GM12878 (cell line): ENCODE data around the gene AKAP12. TPM values are rescaled to one million over a fixed set of nuclear protein-coding genes. Genes with fewer than 3 reads are reported as not detected.

Source experiments
- ATAC-seq: fragments of 200-7000 bp; cut with Tn5 transposase; 3 replicates; pipeline ENCODE4 v1.9.1; 2020; ENCODE audit warnings: mild to moderate bottlenecking, moderate library complexity
- BruUV-seq: library from RNA; stranded (reverse); fragments of 400-500 nt; replicated peaks from 2 replicates; lab custom pipeline; 2021; lab: Mats Ljungman, UMichigan
- CTCF ChIA-PET: fragments of 300-600 bp; sonication (Branson Sonifier 250); formaldehyde crosslinking; extraction: SDS; loops from one replicate; lab custom pipeline; 2021; ENCODE audit warnings: inconsistent platforms; lab: Yijun Ruan, JAX
- POLR2A ChIA-PET: fragments of 350-600 bp; formaldehyde crosslinking; extraction: SDS; loops from one replicate; lab custom pipeline; 2021; ENCODE audit warnings: inconsistent platforms; lab: Charles Lee
- RAD21 ChIA-PET: fragments of 300-600 bp; sonication (Branson Sonifier 250); formaldehyde crosslinking; loops from one replicate; lab custom pipeline; 2023; ENCODE audit warnings: antibody characterized with exemption; ENCODE audit not compliant: unreplicated experiment; lab: Charles Lee
- SMC1A ChIA-PET: fragments of 300-600 bp; sonication (Branson Sonifier 250); formaldehyde crosslinking; loops from one replicate; lab custom pipeline; 2023; ENCODE audit not compliant: unreplicated experiment, uncharacterized antibody; lab: Charles Lee
- DNase-seq: peaks from one replicate; pipeline ENCODE4 v3.0.0-alpha.2; 2011; ENCODE audit warnings: low read depth, low spot score
- FAIRE-seq: peaks from 3 replicates; lab custom pipeline; 2011; peaks lifted over from hg19 to GRCh38; lab: Jason Lieb, UNC
- H2AFZ ChIP-seq: 2 replicates; pipeline ENCODE4 v1.6.0; 2011; ENCODE audit warnings: low read depth, low read length, control low read depth; ENCODE audit not compliant: control insufficient read depth
- H3K27ac ChIP-seq: 2 replicates; pipeline ENCODE4 v1.5.1; 2011; ENCODE audit warnings: control low read depth; ENCODE audit not compliant: control insufficient read depth, insufficient read depth
- H3K27me3 ChIP-seq, 2 experiments: replicated peaks in 1 of 2; 2 replicates each; pipeline versions ENCODE4 v1.6.0 to v1.6.1; 2011; ENCODE audit warnings: low read length in 1 of 2; ENCODE audit not compliant: control insufficient read depth in 2 of 2, insufficient read depth in 2 of 2
- H3K36me3 ChIP-seq, 2 experiments: 2 replicates each; pipeline ENCODE4 v1.5.1; 2011; ENCODE audit warnings: low read length in 1 of 2; ENCODE audit not compliant: control insufficient read depth in 2 of 2, insufficient read depth in 2 of 2
- H3K4me1 ChIP-seq: 2 replicates; pipeline ENCODE4 v1.6.1; 2011; ENCODE audit warnings: mild to moderate bottlenecking, low read length, moderate library complexity, mixed read lengths; ENCODE audit not compliant: control insufficient read depth, insufficient read depth
- H3K4me2 ChIP-seq: 2 replicates; pipeline ENCODE4 v1.6.0; 2011; ENCODE audit warnings: control low read depth; ENCODE audit not compliant: control insufficient read depth, insufficient read depth
- H3K4me3 ChIP-seq: fragments of 200-600 bp; sonication (generic); 2 replicates; pipeline ENCODE4 v1.5.1; 2016
- H3K79me2 ChIP-seq: 2 replicates; pipeline ENCODE4 v1.6.0; 2011; ENCODE audit warnings: low read length; ENCODE audit not compliant: control insufficient read depth, insufficient read depth
- H3K9ac ChIP-seq: 2 replicates; pipeline ENCODE4 v1.8.0; 2011; ENCODE audit warnings: low read length, control low read depth, mixed read lengths; ENCODE audit not compliant: control insufficient read depth, insufficient read depth
- H3K9me3 ChIP-seq: replicated peaks from 3 replicates; pipeline ENCODE4 v1.5.1; 2011; ENCODE audit warnings: mild to moderate bottlenecking, low read length; ENCODE audit not compliant: control insufficient read depth, insufficient read depth
- H4K20me1 ChIP-seq: 2 replicates; pipeline ENCODE4 v1.6.0; 2011; ENCODE audit not compliant: control insufficient read depth, insufficient read depth
- CEBPB ChIP-seq, 2 experiments: fragments of 150-350 bp in 1 of 2; IDR thresholded peaks; 2 replicates each; pipeline ENCODE4 v1.6.1; 2012 to 2014; ENCODE audit warnings: low read depth in 2 of 2, low read length in 2 of 2, borderline replicate concordance in 1 of 2, inconsistent platforms in 1 of 2
- CEBPZ ChIP-seq: fragments of 150-350 bp; IDR thresholded peaks from 2 replicates; pipeline ENCODE4 v1.6.1; 2016; ENCODE audit warnings: low read depth, low read length
- CHD2 ChIP-seq: IDR thresholded peaks from 2 replicates; pipeline ENCODE4 v1.6.1; 2011; ENCODE audit warnings: low read depth, low read length, improper control_type of control experiment, borderline replicate concordance
- CREB1 ChIP-seq: IDR thresholded peaks from 2 replicates; pipeline ENCODE4 v1.6.1; 2012; ENCODE audit warnings: low read depth, mild to moderate bottlenecking, inconsistent platforms
- CUX1 ChIP-seq: IDR thresholded peaks from 2 replicates; pipeline ENCODE4 v1.6.1; 2012; ENCODE audit warnings: improper control_type of control experiment, low read depth, low read length; ENCODE audit not compliant: insufficient replicate concordance
- EGR1 ChIP-seq, 2 experiments: IDR thresholded peaks; 1 replicate in 1 of 2; 2 replicates in 1 of 2; pipeline ENCODE4 v1.6.1; 2011 to 2012; ENCODE audit warnings: low read depth in 2 of 2, low read length in 2 of 2, borderline replicate concordance in 1 of 2, mild to moderate bottlenecking in 1 of 2, moderate library complexity in 1 of 2
- EZH2 ChIP-seq: IDR thresholded peaks from 2 replicates; pipeline ENCODE4 v1.6.1; 2012; ENCODE audit warnings: low read depth, mild to moderate bottlenecking, control low read depth, inconsistent platforms, low read length, borderline replicate concordance; ENCODE audit not compliant: control insufficient read depth
- GABPA ChIP-seq: IDR thresholded peaks from 2 replicates; pipeline ENCODE4 v1.6.1; 2014; ENCODE audit warnings: antibody characterized with exemption, low read depth, mild to moderate bottlenecking, inconsistent platforms
- HCFC1 ChIP-seq: fragments of 150-350 bp; IDR thresholded peaks from 2 replicates; pipeline ENCODE4 v1.6.1; 2014; ENCODE audit warnings: low read length
- JUND ChIP-seq: IDR thresholded peaks from 2 replicates; pipeline ENCODE4 v1.6.1; 2012; ENCODE audit warnings: low read depth, mild to moderate bottlenecking, low read length, improper control_type of control experiment, moderate library complexity
- RUNX3 ChIP-seq: IDR thresholded peaks from 2 replicates; pipeline ENCODE4 v1.6.1; 2012; ENCODE audit warnings: low read length, inconsistent platforms
- TCF12 ChIP-seq: IDR thresholded peaks from 2 replicates; pipeline ENCODE4 v1.6.1; 2011; ENCODE audit warnings: low read depth, mild to moderate bottlenecking, low read length
- WGBS: methylation state at CpG from one replicate; pipeline ENCODE4 v1.1.6; 2016; ENCODE audit warnings: low lambda C conversion rate; ENCODE audit not compliant: insufficient replicate concordance, insufficient coverage; ENCODE audit errors: missing lambda C conversion rate; 5-methylcytosine and 5-hydroxymethylcytosine counted together
- in situ Hi-C: fragments of 300-500 bp; cut with MboI; formaldehyde crosslinking; loops from 9 replicates; pipeline ENCODE4 v1.14.3; 2018; ENCODE audit warnings: mixed read lengths
- intact Hi-C: fragments of 100-400 bp; cut with micrococcal nuclease; formaldehyde crosslinking; loops from one replicate; pipeline ENCODE4 v1.14.2; 2022; ENCODE audit not compliant: unreplicated experiment
- polyA plus RNA-seq, 11 experiments: library from polyadenylated mRNA; depleted of rRNA in 4 of 11; unstranded in 6 of 11; stranded (reverse) in 5 of 11; fragments of >200 nt; fragmentation: Nextera tagmentation in 4 of 11; fragmentation: Illumina TruSeq in 1 of 11; extraction: Ambion mirVana in 4 of 11; extraction: Trizol in 1 of 11; gene quantifications; 1 replicate in 1 of 11; 2 replicates in 10 of 11; pipeline versions ENCODE4 v1.2.1 to v1.2.3, GENCODE V29; 2011 to 2016; ENCODE audit warnings: inconsistent platforms in 2 of 11, missing spikeins in 2 of 11, low read depth in 1 of 11
- total RNA-seq, 4 experiments: library from RNA; depleted of rRNA in 3 of 4; stranded (reverse); fragments of >200 nt in 3 of 4; fragmentation: Illumina TruSeq in 1 of 4; extraction: Trizol in 1 of 4; gene quantifications; 2 replicates each; pipeline versions ENCODE4 v1.2.1 to v1.2.3, GENCODE V29; 2013 to 2021

Gene AKAP12
- total and polyA plus RNA-seq, 10 of the 15 experiments (the other 5 are each of a cell fraction or from before 2014, with no cell fraction given) = under 0.01 to 0.72 (median 0.06) TPM; not detected in 4

- H3K9me3 ChIP-seq = no peaks in the 10 kb centered on the region
- SMC1A ChIA-PET = no interaction called here
- in situ Hi-C loops = no loop called here
- H4K20me1 ChIP-seq = no peaks in the 10 kb centered on the region
- DNase-seq = no peak
- FAIRE-seq = no peak
- POLR2A ChIA-PET = no interaction called here
- intact Hi-C loops = no loop called here
- H3K36me3 ChIP-seq = no peaks in the 10 kb centered on the region
- no peak for ATAC-seq
- WGBS = 37% methylated on average over 1 of the region's 1 CpG
- no peak overlapping the region for H3K9ac ChIP-seq
- CTCF ChIA-PET = interaction anchor here (0.7 kb wide), 1 partner anchor 341 kb away, joined by 4 read pairs; no protein-coding TSS in a partner anchor
- no peak overlapping the region for H3K4me3 ChIP-seq
- H3K79me2 ChIP-seq = no peaks in the 10 kb centered on the region
- no peaks in the 10 kb centered on the region for H3K4me1 ChIP-seq
- TF ChIP-seq CREB1 = no peak
- TF ChIP-seq CHD2 = no peak
- no peak for TF ChIP-seq CEBPZ
- TF ChIP-seq HCFC1 = no peak
- TF ChIP-seq GABPA = no peak
- TF ChIP-seq EZH2 = no peak
- no peak for TF ChIP-seq EGR1 (IDR thresholded peaks at IDR 0.05; ENCODE audit: borderline replicate concordance in 1 of 2, low read depth in 2 of 2, low read length in 2 of 2)
- TF ChIP-seq JUND = no peak
- TF ChIP-seq TCF12 = no peak
- no peak for TF ChIP-seq RUNX3
- TF ChIP-seq CUX1 = no peak
- TF ChIP-seq CEBPB (IDR thresholded peaks at IDR 0.05; ENCODE audit: borderline replicate concordance in 1 of 2, low read depth in 2 of 2, low read length in 2 of 2) = no peak
- RAD21 ChIA-PET = no interaction called here
- no peak overlapping the region for H3K4me2 ChIP-seq
- no TSS peak for BruUV-seq
- no peak overlapping the region for H3K27ac ChIP-seq
- H3K27me3 ChIP-seq = no peaks in the 10 kb centered on the region
- no peak overlapping the region for H2AFZ ChIP-seq
Measured at GRCh38 chr6:151232899-151233298, 6.9 kb upstream of the AKAP12 start.
